OCI-LY7 (cell line): ENCODE data around the gene LRP1B. TPM values are rescaled to one million over a fixed set of nuclear protein-coding genes. Genes with fewer than 3 reads are reported as not detected.

Experiments
- BruUV-seq: library from RNA; stranded (reverse); fragments of 400-500 nt; replicated peaks from 2 replicates; lab custom pipeline; 2021; lab: Mats Ljungman, UMichigan
- CTCF ChIA-PET: fragments of 300-600 bp; sonication (Branson Sonifier 250); formaldehyde crosslinking; loops from one replicate; lab custom pipeline; 2022; ENCODE audit warnings: antibody characterized with exemption; ENCODE audit not compliant: unreplicated experiment; lab: Charles Lee
- POLR2A ChIA-PET: fragments of 300-600 bp; sonication (Branson Sonifier 250); formaldehyde crosslinking; loops from one replicate; lab custom pipeline; 2022; ENCODE audit warnings: antibody characterized with exemption; lab: Charles Lee
- DNase-seq: peaks from one replicate; pipeline ENCODE4 v3.0.0-alpha.2; 2015; ENCODE audit warnings: low spot score
- H2AFZ ChIP-seq: fragments of 200-600 bp; sonication (generic), shearing (Covaris generic); 2 replicates; pipeline ENCODE4 v1.6.1; 2014; ENCODE audit warnings: mild to moderate bottlenecking, antibody characterized with exemption, low read length, moderate library complexity
- H3K27ac ChIP-seq: fragments of 200-600 bp; sonication (generic); 2 replicates; pipeline ENCODE4 v1.5.1; 2014; ENCODE audit warnings: mixed run types, low read depth, mild to moderate bottlenecking, moderate library complexity, low read length, inconsistent platforms; ENCODE audit not compliant: poor library complexity, severe bottlenecking
- H3K36me3 ChIP-seq: fragments of 200-600 bp; sonication (generic); 2 replicates; pipeline ENCODE4 v1.6.1; 2014; ENCODE audit warnings: mild to moderate bottlenecking, antibody characterized with exemption, low read length, moderate library complexity, mixed read lengths; ENCODE audit not compliant: insufficient read depth
- H3K4me1 ChIP-seq: fragments of 200-600 bp; sonication (generic); 2 replicates; pipeline ENCODE4 v1.5.1; 2014; ENCODE audit warnings: mild to moderate bottlenecking, low read length; ENCODE audit not compliant: insufficient read depth, poor library complexity, severe bottlenecking
- H3K4me2 ChIP-seq: fragments of 200-600 bp; sonication (generic); 2 replicates; pipeline ENCODE4 v1.6.1; 2014; ENCODE audit warnings: mild to moderate bottlenecking, low read length
- H3K4me3 ChIP-seq: fragments of 200-600 bp; sonication (generic); 2 replicates; pipeline ENCODE4 v1.5.1; 2014; ENCODE audit warnings: mild to moderate bottlenecking, low read depth, low read length; ENCODE audit not compliant: poor library complexity, severe bottlenecking
- H3K79me2 ChIP-seq: fragments of 200-600 bp; sonication (generic); 2 replicates; pipeline ENCODE4 v1.6.1; 2016; ENCODE audit warnings: low read depth, mild to moderate bottlenecking, low read length, moderate library complexity, mixed read lengths; ENCODE audit not compliant: insufficient read depth
- H3K9me2 ChIP-seq: fragments of 200-600 bp; sonication (generic); 2 replicates; pipeline ENCODE4 v1.6.1; 2016; ENCODE audit warnings: mild to moderate bottlenecking, low read length, mixed read lengths; ENCODE audit not compliant: insufficient read depth
- H3K9me3 ChIP-seq: fragments of 200-600 bp; sonication (generic); 2 replicates; pipeline ENCODE4 v1.6.1; 2014; ENCODE audit warnings: mild to moderate bottlenecking, mixed run types, low read length, mixed read lengths
- H4K20me1 ChIP-seq: fragments of 200-600 bp; sonication (generic); 2 replicates; pipeline ENCODE4 v1.6.1; 2014; ENCODE audit warnings: mild to moderate bottlenecking, antibody characterized with exemption, low read length, moderate library complexity, mixed read lengths; ENCODE audit not compliant: insufficient read depth
- EZH2phosphoT487 ChIP-seq: fragments of 200-600 bp; sonication (generic); IDR thresholded peaks from 2 replicates; pipeline ENCODE4 v1.6.1; 2018; ENCODE audit warnings: low read depth, borderline replicate concordance, mild to moderate bottlenecking, mixed run types, antibody characterized with exemption, low read length, moderate library complexity, mixed read lengths
- intact Hi-C: fragments of 100-400 bp; cut with micrococcal nuclease; formaldehyde crosslinking; loops from one replicate; pipeline ENCODE4 v1.10.0; 2022; ENCODE audit not compliant: unreplicated experiment
- total RNA-seq, 2 experiments: library from RNA; depleted of rRNA in 1 of 2; stranded (reverse); fragments of >200 nt in 1 of 2; shearing (Covaris generic) in 1 of 2; gene quantifications; 2 replicates each; pipeline ENCODE4 v1.2.3, GENCODE V29; 2014 to 2022
- TF ChIP-seq, protein P1 (sequence below): fragments of 200-600 bp; sonication (generic); conservative IDR thresholded peaks from 2 replicates; pipeline ENCODE4 v1.5.1; 2014; ENCODE audit warnings: mild to moderate bottlenecking, antibody characterized with exemption, low read length, moderate library complexity, mixed read lengths

LRP1B gene
- total RNA-seq, 2 experiments from 2014 or later: not detected

DNA sequence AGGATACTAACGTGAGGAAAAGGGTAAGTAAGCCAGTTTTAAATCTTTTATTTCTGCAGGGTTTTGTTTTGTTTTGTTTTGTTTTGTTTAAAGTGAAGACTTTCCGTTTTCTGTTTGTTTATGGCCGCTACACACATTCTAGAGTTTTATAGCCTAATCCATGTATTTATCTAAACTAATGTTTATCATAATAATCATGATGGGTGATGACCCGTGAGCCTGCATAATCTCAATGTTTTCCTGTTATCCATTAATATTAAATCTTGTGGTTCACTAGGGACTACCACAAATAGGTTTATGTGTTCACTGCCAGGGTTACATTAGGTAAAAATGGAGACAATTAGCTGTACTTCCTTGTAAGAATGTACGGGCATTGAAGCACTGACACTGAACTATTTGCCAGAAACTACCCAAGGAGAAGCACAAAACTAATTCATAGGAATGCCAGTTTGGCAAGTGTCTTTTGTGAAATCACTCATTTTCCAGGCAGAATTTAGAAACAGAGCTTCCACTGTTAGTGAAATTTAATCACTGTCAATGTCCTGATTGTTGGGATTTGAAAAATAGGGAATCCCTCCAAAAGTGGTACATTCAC is 574.8 kb downstream of the LRP1B start:
- Histone ChIP-seq H3K36me3 (no peaks in the 10 kb centered on the region), H3K4me1 (no peaks in the 10 kb centered on the region), H3K9me3 (no peaks in the 10 kb centered on the region), H3K79me2 (no peaks in the 10 kb centered on the region), H4K20me1 (no peaks in the 10 kb centered on the region), H3K27ac (no peak overlapping the region), H3K4me3 (no peak overlapping the region), H2AFZ (no peak overlapping the region), H3K9me2 (no peaks in the 10 kb centered on the region), H3K4me2 (no peak overlapping the region)
- TF ChIP-seq, protein P1, sequence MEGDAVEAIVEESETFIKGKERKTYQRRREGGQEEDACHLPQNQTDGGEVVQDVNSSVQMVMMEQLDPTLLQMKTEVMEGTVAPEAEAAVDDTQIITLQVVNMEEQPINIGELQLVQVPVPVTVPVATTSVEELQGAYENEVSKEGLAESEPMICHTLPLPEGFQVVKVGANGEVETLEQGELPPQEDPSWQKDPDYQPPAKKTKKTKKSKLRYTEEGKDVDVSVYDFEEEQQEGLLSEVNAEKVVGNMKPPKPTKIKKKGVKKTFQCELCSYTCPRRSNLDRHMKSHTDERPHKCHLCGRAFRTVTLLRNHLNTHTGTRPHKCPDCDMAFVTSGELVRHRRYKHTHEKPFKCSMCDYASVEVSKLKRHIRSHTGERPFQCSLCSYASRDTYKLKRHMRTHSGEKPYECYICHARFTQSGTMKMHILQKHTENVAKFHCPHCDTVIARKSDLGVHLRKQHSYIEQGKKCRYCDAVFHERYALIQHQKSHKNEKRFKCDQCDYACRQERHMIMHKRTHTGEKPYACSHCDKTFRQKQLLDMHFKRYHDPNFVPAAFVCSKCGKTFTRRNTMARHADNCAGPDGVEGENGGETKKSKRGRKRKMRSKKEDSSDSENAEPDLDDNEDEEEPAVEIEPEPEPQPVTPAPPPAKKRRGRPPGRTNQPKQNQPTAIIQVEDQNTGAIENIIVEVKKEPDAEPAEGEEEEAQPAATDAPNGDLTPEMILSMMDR: no peak
- TF ChIP-seq EZH2phosphoT487: no peak
- BruUV-seq: no TSS peak
- intact Hi-C loops: no loop called here
- CTCF ChIA-PET: no interaction called here
- no peak for DNase-seq
- POLR2A ChIA-PET: interaction anchor here (0.6 kb wide), 1 partner anchor 430 kb away, joined by 4 read pairs; no protein-coding TSS in a partner anchor

- H3K79me2 ChIP-seq: no peaks in the 10 kb centered on the region
- POLR2A ChIA-PET: no interaction called here
- CTCF ChIA-PET: no interaction called here
- no peaks in the 10 kb centered on the region for H3K9me3 ChIP-seq
- H2AFZ ChIP-seq: no peak overlapping the region
- no peaks in the 10 kb centered on the region for H3K4me1 ChIP-seq
- H3K36me3 ChIP-seq: no peaks in the 10 kb centered on the region
- no peaks in the 10 kb centered on the region for H3K9me2 ChIP-seq
- H3K27ac ChIP-seq: no peak overlapping the region
- H3K4me3 ChIP-seq: no peak overlapping the region
- intact Hi-C loops: no loop called here
- no TSS peak for BruUV-seq
- DNase-seq: peak; percentile 16
- no peak overlapping the region for H3K4me2 ChIP-seq
- TF ChIP-seq EZH2phosphoT487: no peak
- TF ChIP-seq, protein P1: peak; percentile 66
- no peaks in the 10 kb centered on the region for H4K20me1 ChIP-seq
Observed at GRCh38 chr2:141554810-141555209, 576.0 kb downstream of the LRP1B start.

DNA sequence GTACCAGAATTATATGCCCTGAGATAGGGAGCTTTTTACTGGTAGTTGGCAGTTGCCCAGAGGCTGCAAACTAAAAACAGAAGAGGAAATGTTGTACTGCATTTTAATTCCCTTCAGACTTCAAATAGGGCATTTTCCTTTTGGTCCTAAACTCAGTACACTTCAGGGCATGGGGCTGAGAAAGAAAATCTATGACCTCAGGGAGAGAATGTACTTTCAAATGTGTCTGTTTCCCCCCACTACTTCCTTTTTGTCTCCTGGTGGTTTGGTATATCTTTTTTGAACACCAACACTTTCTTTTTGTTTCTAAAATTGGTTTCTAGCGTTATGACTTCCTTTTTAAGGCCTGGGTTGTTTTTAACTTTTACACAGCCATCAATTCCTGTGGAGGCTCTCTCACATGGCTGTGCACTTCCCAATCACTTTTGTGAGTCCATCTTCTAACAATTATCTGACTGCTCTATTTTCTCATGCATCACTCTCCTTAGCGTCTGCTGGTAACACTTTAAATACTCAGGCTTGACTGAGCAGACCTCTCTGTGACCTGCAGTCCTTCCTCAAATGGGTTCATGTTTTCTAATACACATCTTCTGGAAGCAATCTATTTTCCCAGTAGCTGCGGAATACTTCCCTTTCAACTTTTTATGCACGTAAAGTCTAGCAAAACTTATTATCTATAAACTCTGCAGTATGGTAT is 596.0 kb downstream of the LRP1B start:
- no peak overlapping the region for H2AFZ ChIP-seq

More for the DNA sequence above, 596.0 kb downstream of the LRP1B start:
- DNase-seq: no peak
- no peaks in the 10 kb centered on the region for H3K9me3 ChIP-seq
- ChIA-PET POLR2A (interaction anchor here (0.6 to 0.9 kb wide), 2 partner anchors 45 to 1568 kb away, joined by 3 read pairs; no protein-coding TSS in a partner anchor), CTCF (no interaction called here)
- H4K20me1 ChIP-seq: no peaks in the 10 kb centered on the region
- no peaks in the 10 kb centered on the region for H3K79me2 ChIP-seq
- intact Hi-C loops: no loop called here
- H3K4me2 ChIP-seq: 0 out of 2 replicates have a peak overlapping the region, but pooled peaks have one; percentile 15
- H3K4me3 ChIP-seq: no peak overlapping the region
- no peaks in the 10 kb centered on the region for H3K4me1 ChIP-seq
- TF ChIP-seq EZH2phosphoT487: no peak
- TF ChIP-seq, protein P1: no peak
- H3K36me3 ChIP-seq: no peaks in the 10 kb centered on the region
- no TSS peak for BruUV-seq
- no peak overlapping the region for H3K27ac ChIP-seq
- H3K9me2 ChIP-seq: no peaks in the 10 kb centered on the region
